Measurements from ENCODE around the gene SPPL2A. TPM values are rescaled to one million over a fixed set of nuclear protein-coding genes. Genes with fewer than 3 reads are reported as not detected.

The SPPL2A gene
- total RNA-seq, 3 donors from 2014 or later = 84.6 to 162 (median 135) TPM

DNA sequence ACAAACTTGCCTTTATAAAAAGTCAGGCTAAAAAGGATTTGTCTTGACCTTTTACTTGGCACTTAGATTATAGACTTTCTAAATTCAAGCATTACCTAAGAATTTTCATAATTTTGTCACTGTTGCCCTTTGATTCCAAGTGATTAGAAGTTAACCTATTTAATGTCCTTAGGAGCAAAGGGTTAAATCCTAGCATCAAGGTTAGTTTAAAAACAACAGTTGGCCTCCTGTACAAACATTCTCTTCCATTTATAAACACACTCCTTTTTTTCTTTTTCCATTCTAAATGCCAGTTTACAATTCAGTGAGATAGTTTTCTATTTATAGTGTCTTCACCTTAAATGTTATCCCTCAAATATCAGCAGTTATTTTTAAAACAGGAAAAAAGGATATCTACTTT is 18.4 kb upstream of the SPPL2A start:
- intact Hi-C loops (cut with DNase I; ENCODE audit: low total_unique reads) = loop anchor here (5.0 kb wide), 1 partner anchor 672 kb away; no protein-coding TSS in a partner anchor
- no peaks in the 10 kb centered on the region for H3K4me1 ChIP-seq
- no peak for DNase-seq (ENCODE audit: low spot score in 2 of 2)
- no peaks in the 10 kb centered on the region for H3K36me3 ChIP-seq
- H3K9me3 ChIP-seq = no peaks in the 10 kb centered on the region
- H3K4me3 ChIP-seq = no peak overlapping the region
- no peak for TF ChIP-seq POLR2A (IDR thresholded peaks at IDR 0.05)
- no peak for TF ChIP-seq POLR2AphosphoS5 (IDR thresholded peaks at IDR 0.05)
- no peak for TF ChIP-seq CTCF (IDR thresholded peaks at IDR 0.05)
- no peak overlapping the region for H3K27ac ChIP-seq
- no peaks in the 10 kb centered on the region for H3K27me3 ChIP-seq

- H3K4me1 ChIP-seq = no peaks in the 10 kb centered on the region
- no peaks in the 10 kb centered on the region for H3K36me3 ChIP-seq
- no peaks in the 10 kb centered on the region for H3K9me3 ChIP-seq
- TF ChIP-seq POLR2A (IDR thresholded peaks at IDR 0.05) = no peak
- no peak for TF ChIP-seq POLR2AphosphoS5 (IDR thresholded peaks at IDR 0.05)
- TF ChIP-seq CTCF (IDR thresholded peaks at IDR 0.05) = no peak
- H3K27ac ChIP-seq = no peak overlapping the region
- DNase-seq (ENCODE audit: low spot score in 2 of 2) = no peak
- intact Hi-C loops (cut with DNase I; ENCODE audit: low total_unique reads) = loop anchor here (5.0 kb wide), 1 partner anchor 671 kb away; no protein-coding TSS in a partner anchor
- H3K4me3 ChIP-seq = no peak overlapping the region
- H3K27me3 ChIP-seq = no peaks in the 10 kb centered on the region
Observed at GRCh38 chr15:50783411-50783810, 17.9 kb upstream of the SPPL2A start.

- no peak for DNase-seq (ENCODE audit: low spot score in 2 of 2)
- H3K36me3 ChIP-seq = no peaks in the 10 kb centered on the region
- TF ChIP-seq POLR2A (IDR thresholded peaks at IDR 0.05) (no peak), CTCF (IDR thresholded peaks at IDR 0.05) (no peak), POLR2AphosphoS5 (IDR thresholded peaks at IDR 0.05) (no peak)
- no peaks in the 10 kb centered on the region for H3K27me3 ChIP-seq
- no peaks in the 10 kb centered on the region for H3K9me3 ChIP-seq
- H3K4me1 ChIP-seq = no peaks in the 10 kb centered on the region
- no peak overlapping the region for H3K27ac ChIP-seq
- H3K4me3 ChIP-seq = no peak overlapping the region
- intact Hi-C loops (cut with DNase I; ENCODE audit: low total_unique reads) = no loop called here
Observed at GRCh38 chr15:50778086-50778485, 12.6 kb upstream of the SPPL2A start.

DNA sequence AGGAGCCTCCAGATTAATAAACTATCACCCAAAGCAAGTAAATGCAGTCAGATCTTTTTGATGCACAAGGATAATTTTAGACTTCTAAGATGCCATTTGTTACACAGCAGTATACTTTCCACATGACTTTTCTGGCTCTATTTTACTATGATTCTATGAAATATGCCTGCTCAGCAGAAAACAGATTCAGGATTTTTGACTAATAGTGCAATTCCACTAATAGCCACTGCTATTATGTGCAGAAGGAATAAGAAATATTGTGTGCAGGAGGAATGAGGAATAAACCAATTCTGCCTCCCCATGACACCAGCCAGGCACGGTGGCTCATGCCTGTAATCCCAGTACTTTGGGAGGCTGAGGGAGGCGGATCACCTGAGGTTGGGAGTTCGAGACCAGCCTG is 11.5 kb upstream of the SPPL2A start:
- Histone ChIP-seq H3K36me3 (no peaks in the 10 kb centered on the region), H3K27ac (no peak overlapping the region), H3K9me3 (no peaks in the 10 kb centered on the region), H3K4me1 (no peaks in the 10 kb centered on the region), H3K27me3 (no peaks in the 10 kb centered on the region), H3K4me3 (no peak overlapping the region)
- intact Hi-C loops (cut with DNase I; ENCODE audit: low total_unique reads) = no loop called here
- DNase-seq (ENCODE audit: low spot score in 2 of 2) = no peak
- no peak for TF ChIP-seq CTCF (IDR thresholded peaks at IDR 0.05)
- no peak for TF ChIP-seq POLR2A (IDR thresholded peaks at IDR 0.05)
- no peak for TF ChIP-seq POLR2AphosphoS5 (IDR thresholded peaks at IDR 0.05)

DNA sequence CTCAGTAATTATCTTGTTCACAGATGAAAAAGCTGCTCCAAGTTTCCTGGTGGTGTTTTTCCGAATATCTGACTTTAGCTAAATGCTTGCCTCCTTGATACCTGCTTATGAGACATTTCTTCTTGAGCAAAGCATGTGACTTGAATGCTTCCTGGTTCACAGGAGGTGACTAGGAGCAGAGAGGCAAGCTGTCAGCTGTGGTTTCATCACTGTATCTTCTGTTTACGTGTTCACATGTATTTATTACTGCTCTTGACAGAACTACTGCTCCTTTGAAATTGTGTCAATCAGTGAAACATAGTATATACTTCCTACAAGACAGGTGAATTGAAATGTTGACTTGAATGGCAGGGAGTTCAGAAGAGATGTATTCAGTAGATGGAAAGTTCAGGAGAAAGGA is 8.9 kb upstream of the SPPL2A start:
- no peaks in the 10 kb centered on the region for H3K36me3 ChIP-seq
- no peaks in the 10 kb centered on the region for H3K4me1 ChIP-seq
- H3K27me3 ChIP-seq = no peaks in the 10 kb centered on the region
- no peaks in the 10 kb centered on the region for H3K9me3 ChIP-seq
- intact Hi-C loops (cut with DNase I; ENCODE audit: low total_unique reads) = no loop called here
- H3K4me3 ChIP-seq = no peak overlapping the region
- no peak overlapping the region for H3K27ac ChIP-seq
- TF ChIP-seq POLR2AphosphoS5 (IDR thresholded peaks at IDR 0.05) = no peak
- no peak for TF ChIP-seq CTCF (IDR thresholded peaks at IDR 0.05)
- no peak for TF ChIP-seq POLR2A (IDR thresholded peaks at IDR 0.05)
- no peak for DNase-seq (ENCODE audit: low spot score in 2 of 2)
